ENCODE measurements around the gene RPTOR.

- no peak for TF ChIP-seq POLR2AphosphoS5 (IDR thresholded peaks at IDR 0.05; ENCODE audit: low read depth, low read length)
- TF ChIP-seq POLR2A (IDR thresholded peaks at IDR 0.05; ENCODE audit: low read depth, low read length): no peak
- TF ChIP-seq POU2F2 (IDR thresholded peaks at IDR 0.05; ENCODE audit: low read depth, low read length): no peak
These were observed 359.6 kb downstream of the RPTOR start for GRCh38 chr17:80904036-80904753.

Data from GM12891 (cell line).